Kidney epithelial cell (primary cell): ENCODE data around the gene TBX3. TPM values are rescaled to one million over a fixed set of nuclear protein-coding genes. Genes with fewer than 3 reads are reported as not detected.

Source experiments
- DNase-seq: peaks from one replicate; pipeline ENCODE4 v3.0.0-alpha.2; 2010; ENCODE audit warnings: low read depth
- H3K27me3 ChIP-seq: 2 replicates; pipeline ENCODE4 v1.6.0; 2011; ENCODE audit warnings: low read length; ENCODE audit not compliant: control insufficient read depth, insufficient read depth
- H3K36me3 ChIP-seq: 2 replicates; pipeline ENCODE4 v1.5.1; 2011; ENCODE audit warnings: low read length; ENCODE audit not compliant: control insufficient read depth, insufficient read depth
- H3K4me3 ChIP-seq: 2 replicates; pipeline ENCODE4 v1.5.1; 2011; ENCODE audit warnings: low read depth, mild to moderate bottlenecking, control low read depth, low read length
- CTCF ChIP-seq: IDR thresholded peaks from 2 replicates; pipeline ENCODE4 v1.5.1; 2011; ENCODE audit warnings: mild to moderate bottlenecking, moderate library complexity, low read length, control low read depth, inconsistent platforms; ENCODE audit not compliant: insufficient read depth, poor library complexity, severe bottlenecking
- total RNA-seq: library from RNA; depleted of rRNA; stranded (reverse); fragments of >200 nt; gene quantifications from 2 replicates; pipeline ENCODE4 v1.2.3, GENCODE V29; 2015

Gene TBX3
- total RNA-seq, 1 donor from 2014 or later, result 12.2 TPM

GRCh38 chr12:114679452-114679875 is 4.5 kb downstream of the TBX3 start:
- no peak for DNase-seq
- no peaks in the 10 kb centered on the region for H3K36me3 ChIP-seq
- H3K4me3 ChIP-seq, result peak overlapping the region; percentile 23
- H3K27me3 ChIP-seq, result no peaks in the 10 kb centered on the region
- TF ChIP-seq CTCF, result no peak

GRCh38 chr12:114678718-114679117 is 5.3 kb downstream of the TBX3 start:
- no peak for DNase-seq
- no peaks in the 10 kb centered on the region for H3K27me3 ChIP-seq
- H3K4me3 ChIP-seq, result no peak overlapping the region
- H3K36me3 ChIP-seq, result no peaks in the 10 kb centered on the region
- no peak for TF ChIP-seq CTCF

DNA sequence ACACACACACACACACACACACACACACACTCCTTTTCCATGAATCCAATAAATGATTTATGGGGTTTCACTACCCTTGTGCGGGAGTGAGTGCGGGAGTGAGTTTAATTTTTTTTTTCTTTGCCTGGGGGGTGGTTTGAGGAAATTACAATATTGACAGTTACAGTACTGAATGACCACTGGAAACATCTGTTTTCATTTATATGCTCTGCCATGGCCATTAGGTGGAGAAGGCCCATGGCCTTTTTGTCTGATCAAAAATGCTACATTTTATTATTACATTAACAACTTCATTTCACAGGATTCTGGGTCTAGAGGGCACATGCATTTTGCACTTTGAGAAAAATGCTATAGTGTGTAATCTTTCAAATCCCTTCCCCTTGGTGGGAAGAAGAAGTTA is 5.9 kb downstream of the TBX3 start:
- H3K36me3 ChIP-seq, result no peaks in the 10 kb centered on the region

DNA sequence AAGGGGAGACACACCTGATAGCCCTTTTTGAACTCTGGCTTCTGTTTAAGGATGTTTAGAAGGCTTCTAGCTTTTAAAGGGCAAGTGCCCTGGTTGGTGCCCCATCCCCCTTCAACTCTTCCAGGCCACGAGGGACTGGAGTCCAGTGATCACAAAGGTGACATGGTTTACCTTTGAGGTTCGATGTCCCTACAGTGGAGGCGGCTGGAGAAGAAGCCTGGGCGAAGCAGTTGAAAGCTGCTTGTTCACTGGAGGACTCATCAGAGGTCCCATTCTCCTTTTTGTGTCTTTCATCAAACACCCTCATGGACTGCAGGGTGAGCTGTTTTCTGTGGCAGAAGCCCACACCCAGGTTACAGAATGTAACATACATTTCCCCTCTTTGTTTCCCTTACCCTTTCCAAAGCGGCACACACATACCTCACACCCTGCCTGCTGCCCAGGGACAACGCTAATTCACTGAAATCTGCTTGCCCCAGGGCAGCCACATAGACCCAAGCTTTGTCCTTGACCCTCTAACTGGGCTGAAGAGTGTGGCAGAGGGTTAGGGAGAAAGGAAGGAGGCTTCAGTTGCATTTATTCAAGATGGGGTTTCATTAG is 7.7 kb downstream of the TBX3 start:
- no peak for TF ChIP-seq CTCF
- Histone ChIP-seq H3K36me3 (no peaks in the 10 kb centered on the region), H3K27me3 (peaks cover 8% of the 10 kb centered on the region), H3K4me3 (no peak overlapping the region)
- no peak for DNase-seq

More for the DNA sequence above, 5.9 kb downstream of the TBX3 start:
- H3K4me3 ChIP-seq, result no peak overlapping the region
- no peaks in the 10 kb centered on the region for H3K27me3 ChIP-seq
- TF ChIP-seq CTCF, result no peak
- no peak for DNase-seq

- H3K36me3 ChIP-seq, result no peaks in the 10 kb centered on the region
- H3K4me3 ChIP-seq, result no peak overlapping the region
- DNase-seq, result no peak
Observed at GRCh38 chr12:114674251-114675047, 9.5 kb downstream of the TBX3 start.

More at GRCh38 chr12:114674251-114675047, 9.5 kb downstream of the TBX3 start:
- H3K27me3 ChIP-seq, result peaks cover 9% of the 10 kb centered on the region
- TF ChIP-seq CTCF, result no peak
